ENCODE measurements around the gene BABAM2. TPM values are rescaled to one million over a fixed set of nuclear protein-coding genes. Genes with fewer than 3 reads are reported as not detected.

The BABAM2 gene
- total RNA-seq: 10 to 100 TPM; 57.2 to 72.2 (median 67.5) TPM

DNA sequence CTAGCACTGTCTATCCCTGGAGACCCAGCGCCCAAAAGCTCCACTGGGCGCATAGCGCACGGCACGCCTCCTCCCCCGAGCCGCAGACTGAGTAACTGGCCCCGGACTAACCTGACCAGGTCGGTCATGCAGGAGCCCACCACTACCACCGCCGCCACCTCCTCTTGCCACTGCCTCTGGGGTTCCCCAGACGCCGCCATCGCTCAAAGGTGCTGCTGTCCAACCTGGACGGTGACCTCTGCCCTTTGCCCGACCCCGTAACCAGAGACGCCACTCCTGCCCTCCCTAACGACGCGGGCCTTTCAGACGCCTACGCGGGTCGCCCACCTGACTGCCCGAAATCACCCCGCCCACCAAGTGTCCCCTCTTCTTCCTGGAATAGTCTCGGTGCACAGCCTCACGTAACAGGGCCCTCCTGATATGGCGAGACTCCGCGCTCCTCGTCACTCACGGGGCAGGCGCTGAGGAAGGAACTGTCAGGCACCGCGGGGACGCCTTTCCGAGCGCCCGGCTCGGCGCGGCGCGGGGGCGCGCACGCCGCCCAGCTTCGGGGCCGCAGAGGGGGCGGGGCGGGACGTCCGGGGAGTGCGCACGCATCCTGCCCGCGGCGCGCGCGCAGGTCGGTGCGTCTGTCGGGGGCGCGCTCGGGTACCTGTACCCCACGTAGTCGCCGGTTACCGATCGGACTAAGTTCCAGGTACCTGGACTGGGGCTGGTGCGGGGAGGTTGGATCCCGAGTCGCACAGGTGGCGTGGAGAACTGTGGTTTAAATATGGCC, at the start of gene BABAM2, which contains the start of gene RBKS:
Gene BABAM2 (plus strand): TSS at position 584 of the 778 bp plus-strand sequence. CDS start 3,828 bp downstream, outside the sequence.
Gene RBKS (minus strand): TSS at position 242 of the 778 bp plus-strand sequence. CDS start 42 bp downstream, at position 200.
- DNase-seq: peak; percentile 74 to 82
- in situ Hi-C loops (cut with MboI; ENCODE audit: low sequenced_read_pairs in 4 of 4): no loop called here
- H3K36me3 ChIP-seq: no peaks in the 10 kb centered on the region
- H3K4me3 ChIP-seq: peak within 1 kb of the TSS; percentile 74 to 88 (median 83)
- peak; percentile 87 to 92 for ATAC-seq
- no peaks in the 10 kb centered on the region for H3K27me3 ChIP-seq
- H3K9me3 ChIP-seq: no peaks in the 10 kb centered on the region
- TF ChIP-seq, protein P1, sequence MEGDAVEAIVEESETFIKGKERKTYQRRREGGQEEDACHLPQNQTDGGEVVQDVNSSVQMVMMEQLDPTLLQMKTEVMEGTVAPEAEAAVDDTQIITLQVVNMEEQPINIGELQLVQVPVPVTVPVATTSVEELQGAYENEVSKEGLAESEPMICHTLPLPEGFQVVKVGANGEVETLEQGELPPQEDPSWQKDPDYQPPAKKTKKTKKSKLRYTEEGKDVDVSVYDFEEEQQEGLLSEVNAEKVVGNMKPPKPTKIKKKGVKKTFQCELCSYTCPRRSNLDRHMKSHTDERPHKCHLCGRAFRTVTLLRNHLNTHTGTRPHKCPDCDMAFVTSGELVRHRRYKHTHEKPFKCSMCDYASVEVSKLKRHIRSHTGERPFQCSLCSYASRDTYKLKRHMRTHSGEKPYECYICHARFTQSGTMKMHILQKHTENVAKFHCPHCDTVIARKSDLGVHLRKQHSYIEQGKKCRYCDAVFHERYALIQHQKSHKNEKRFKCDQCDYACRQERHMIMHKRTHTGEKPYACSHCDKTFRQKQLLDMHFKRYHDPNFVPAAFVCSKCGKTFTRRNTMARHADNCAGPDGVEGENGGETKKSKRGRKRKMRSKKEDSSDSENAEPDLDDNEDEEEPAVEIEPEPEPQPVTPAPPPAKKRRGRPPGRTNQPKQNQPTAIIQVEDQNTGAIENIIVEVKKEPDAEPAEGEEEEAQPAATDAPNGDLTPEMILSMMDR (IDR thresholded peaks at IDR 0.05 in 4 of 5, conservative IDR thresholded peaks at IDR 0.05 in 1 of 5): peak in 1 of 5 experiments; percentile 21
- TF ChIP-seq POLR2A (IDR thresholded peaks at IDR 0.05): peak; percentile 95 to 96
- H3K4me1 ChIP-seq: peaks cover 22 to 35% of the 10 kb centered on the region in 2 donors
- intact Hi-C loops (cut with DNase I; ENCODE audit: low total_unique reads): loop anchor here (2.0 to 5.0 kb wide), 6 partner anchors 64 to 508 kb away; partner anchors contain the start of gene MRPL33
- H3K27ac ChIP-seq: peak within 1 kb of the TSS; percentile 94 to 99 (median 96)

DNA sequence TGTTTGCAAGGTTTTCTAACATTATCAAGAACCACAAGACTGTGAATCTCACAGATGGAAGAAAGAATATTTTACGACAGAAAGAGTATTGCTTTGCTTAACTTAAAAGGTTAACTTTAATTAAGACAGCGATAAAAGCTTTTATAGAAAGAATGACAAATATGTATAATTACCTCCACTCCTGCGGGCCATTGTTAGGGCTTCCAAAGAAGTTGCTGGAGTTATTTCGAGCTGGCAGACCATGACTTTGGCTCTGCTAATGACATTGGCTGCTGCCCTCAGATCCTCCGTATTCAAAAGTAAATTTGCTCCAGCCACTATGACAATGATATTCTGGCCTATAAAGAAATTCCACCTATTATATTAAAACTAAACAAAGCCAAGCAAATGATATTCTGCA, 47.6 kb upstream of the BABAM2 start:
- H3K9me3 ChIP-seq: no peaks in the 10 kb centered on the region
- H3K36me3 ChIP-seq: no peaks in the 10 kb centered on the region
- no peak overlapping the region for H3K4me3 ChIP-seq
- in situ Hi-C loops (cut with MboI; ENCODE audit: low sequenced_read_pairs in 4 of 4) (no loop called here), intact Hi-C loops (cut with DNase I; ENCODE audit: low total_unique reads) (no loop called here)
- H3K27ac ChIP-seq: peak overlapping the region in 3 of 4 donors; percentile 3 to 74 (median 70)
- no peak for TF ChIP-seq POLR2A (IDR thresholded peaks at IDR 0.05)
- TF ChIP-seq, protein P1 (IDR thresholded peaks at IDR 0.05 in 4 of 5, conservative IDR thresholded peaks at IDR 0.05 in 1 of 5): no peak
- ATAC-seq (no peak), DNase-seq (no peak)
- H3K27me3 ChIP-seq: no peaks in the 10 kb centered on the region
- H3K4me1 ChIP-seq: peaks cover 20 to 26% of the 10 kb centered on the region in 2 donors

DNA sequence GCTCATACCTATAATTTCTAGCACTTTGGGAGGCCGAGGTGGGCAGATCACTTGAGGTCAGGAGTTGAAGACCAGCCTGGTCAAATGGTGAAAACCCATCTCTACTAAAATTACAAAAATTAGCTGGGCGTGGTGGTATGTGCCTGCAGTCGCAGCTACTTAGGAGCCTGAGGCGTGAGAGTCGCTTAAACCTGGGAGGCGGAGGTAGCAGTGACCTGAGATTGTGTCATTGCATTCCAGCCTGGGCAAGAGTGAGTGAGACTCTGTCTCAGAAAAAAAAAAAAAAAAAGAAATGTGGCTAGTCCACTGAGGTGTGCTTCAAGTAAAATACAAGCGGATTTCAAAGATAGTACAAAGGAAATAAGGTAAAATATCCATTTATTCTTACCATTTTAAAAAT, 46.5 kb upstream of the BABAM2 start:
- peak overlapping the region in 3 of 4 donors; percentile 66 to 74 (median 70) for H3K27ac ChIP-seq
- TF ChIP-seq, protein P1 (IDR thresholded peaks at IDR 0.05 in 4 of 5, conservative IDR thresholded peaks at IDR 0.05 in 1 of 5): no peak
- TF ChIP-seq POLR2A (IDR thresholded peaks at IDR 0.05): no peak
- H3K4me3 ChIP-seq: no peak overlapping the region
- no peaks in the 10 kb centered on the region for H3K36me3 ChIP-seq
- peaks cover 20 to 26% of the 10 kb centered on the region in 2 donors for H3K4me1 ChIP-seq
- intact Hi-C loops (cut with DNase I; ENCODE audit: low total_unique reads): no loop called here
- no peaks in the 10 kb centered on the region for H3K27me3 ChIP-seq
- H3K9me3 ChIP-seq: no peaks in the 10 kb centered on the region
- ATAC-seq: no peak
- in situ Hi-C loops (cut with MboI; ENCODE audit: low sequenced_read_pairs in 4 of 4): no loop called here
- DNase-seq: no peak

DNA sequence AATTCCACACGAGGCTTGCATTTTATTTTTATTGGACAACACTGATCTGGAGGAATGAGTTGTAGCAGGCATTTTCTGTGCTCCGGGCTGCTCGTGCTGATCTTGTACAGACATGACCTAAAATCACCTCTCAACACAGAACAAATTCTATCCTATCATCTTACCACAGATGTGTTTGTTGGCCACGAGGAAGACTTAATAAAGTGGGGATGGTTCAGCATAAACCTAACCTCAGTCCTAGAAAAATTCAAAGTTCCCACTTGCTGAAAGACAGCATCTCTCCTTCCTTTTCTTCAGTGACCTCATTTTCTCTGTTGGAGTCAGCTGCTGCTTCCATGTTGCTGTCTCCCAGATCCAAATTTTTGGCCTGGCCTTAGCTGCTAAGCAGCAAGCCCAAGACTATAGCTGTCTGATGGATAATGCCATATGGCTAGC, 45.7 kb upstream of the BABAM2 start:
- H3K36me3 ChIP-seq: no peaks in the 10 kb centered on the region
- no peak overlapping the region for H3K4me3 ChIP-seq
- H3K27ac ChIP-seq: peak overlapping the region; percentile 64 to 74 (median 68)
- no peaks in the 10 kb centered on the region for H3K27me3 ChIP-seq
- H3K9me3 ChIP-seq: no peaks in the 10 kb centered on the region
- peaks cover 27% of the 10 kb centered on the region in 2 donors for H3K4me1 ChIP-seq
- in situ Hi-C loops (cut with MboI; ENCODE audit: low sequenced_read_pairs in 4 of 4): no loop called here
- intact Hi-C loops (cut with DNase I; ENCODE audit: low total_unique reads): no loop called here
- peak; percentile 84 to 89 for ATAC-seq
- no peak for TF ChIP-seq POLR2A (IDR thresholded peaks at IDR 0.05)
- TF ChIP-seq, protein P1 (IDR thresholded peaks at IDR 0.05 in 4 of 5, conservative IDR thresholded peaks at IDR 0.05 in 1 of 5): no peak
- DNase-seq: no peak

All from gastrocnemius medialis (tissue), 4 donors.